SU-DHL-6 (cell line): ENCODE results near the gene RPS13.
"Not testable (repeated sequence)": the region's sequence is repeated elsewhere in the genome, so short reads cannot be mapped to it uniquely, and the experiment has no call there.

Experiments
- CTCF ChIP-seq: fragments of 200-600 bp; sonication (generic); IDR thresholded peaks from one replicate; pipeline ENCODE4 v1.5.1; 2017; ENCODE audit warnings: antibody characterized with exemption, mild to moderate bottlenecking, low read length, moderate library complexity; ENCODE audit not compliant: insufficient read depth, poor library complexity, severe bottlenecking
- EZH2phosphoT487 ChIP-seq: fragments of 200-600 bp; sonication (generic), shearing (Covaris generic); conservative IDR thresholded peaks from 2 replicates; pipeline ENCODE4 v1.6.1; 2018; ENCODE audit warnings: mild to moderate bottlenecking, antibody characterized with exemption, low read length, moderate library complexity, mixed read lengths

DNA sequence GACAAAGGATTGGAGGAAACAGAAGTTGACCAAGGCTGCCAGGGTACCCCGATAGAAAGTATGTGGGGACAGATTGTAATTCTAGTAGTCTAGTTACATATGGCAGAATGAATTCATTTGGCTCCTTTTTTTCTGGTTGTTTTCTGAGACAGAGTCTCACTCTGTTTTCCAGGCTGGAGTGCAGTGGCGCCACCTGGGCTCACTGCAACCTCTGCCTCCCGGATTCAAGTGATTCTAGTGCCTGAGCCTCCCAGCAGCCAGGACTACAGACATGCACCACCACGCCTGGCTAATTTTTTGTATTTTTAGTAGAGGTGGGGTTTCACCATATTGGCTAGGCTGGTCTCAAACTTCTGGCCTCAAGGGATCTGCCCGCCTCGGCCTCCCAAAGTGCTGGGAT is 30.3 kb upstream of the RPS13 start:
- not testable (repeated sequence) for TF ChIP-seq CTCF, EZH2phosphoT487
